GM04504 (cell line): ENCODE results near the gene CSNK1A1.
A peak's percentile ranks its signal among the peaks of the same experiment; 100 is the strongest.
"Not testable (repeated sequence)": the region's sequence is repeated elsewhere in the genome, so short reads cannot be mapped to it uniquely, and the experiment has no call there.

Experiments
- DNase-seq: peaks from one replicate; pipeline ENCODE4 v3.0.0-alpha.2; 2012; ENCODE audit warnings: low read depth

Gene CSNK1A1

GRCh38 chr5:149453618-149454415 is 97.4 kb downstream of the CSNK1A1 start:
- no peak for DNase-seq

- peak; percentile 95 for DNase-seq
Measured at GRCh38 chr5:149452665-149453617, 98.3 kb downstream of the CSNK1A1 start.

- no peak for DNase-seq
Measured at GRCh38 chr5:149452007-149452664, 99.1 kb downstream of the CSNK1A1 start.

GRCh38 chr5:149450199-149450598 is 101.0 kb downstream of the CSNK1A1 start:
- no peak for DNase-seq

GRCh38 chr5:149448831-149449714 is 102.2 kb downstream of the CSNK1A1 start:
- DNase-seq, result no peak

GRCh38 chr5:149448431-149448830 is 102.8 kb downstream of the CSNK1A1 start:
- DNase-seq, result no peak

GRCh38 chr5:149447373-149448367 is 103.6 kb downstream of the CSNK1A1 start:
- DNase-seq, result no peak

- DNase-seq, result not testable (repeated sequence)
Measured at GRCh38 chr5:149446794-149447193, 104.4 kb downstream of the CSNK1A1 start.

- peak; percentile 100 for DNase-seq
Measured at GRCh38 chr5:149445739-149446369, 105.4 kb downstream of the CSNK1A1 start.

GRCh38 chr5:149445343-149445738 is 105.9 kb downstream of the CSNK1A1 start:
- no peak for DNase-seq

GRCh38 chr5:149444430-149444829 is 106.8 kb downstream of the CSNK1A1 start:
- not testable (repeated sequence) for DNase-seq

- DNase-seq, result no peak
Measured at GRCh38 chr5:149443210-149443609, 108.0 kb downstream of the CSNK1A1 start.

- no peak for DNase-seq
Measured at GRCh38 chr5:149442563-149443182, 108.6 kb downstream of the CSNK1A1 start.
